Measurements from ENCODE around the gene SPIRE2.
"Not testable (repeated sequence)": the region's sequence is repeated elsewhere in the genome, so short reads cannot be mapped to it uniquely, and the experiment has no call there.

SPIRE2 gene

DNA sequence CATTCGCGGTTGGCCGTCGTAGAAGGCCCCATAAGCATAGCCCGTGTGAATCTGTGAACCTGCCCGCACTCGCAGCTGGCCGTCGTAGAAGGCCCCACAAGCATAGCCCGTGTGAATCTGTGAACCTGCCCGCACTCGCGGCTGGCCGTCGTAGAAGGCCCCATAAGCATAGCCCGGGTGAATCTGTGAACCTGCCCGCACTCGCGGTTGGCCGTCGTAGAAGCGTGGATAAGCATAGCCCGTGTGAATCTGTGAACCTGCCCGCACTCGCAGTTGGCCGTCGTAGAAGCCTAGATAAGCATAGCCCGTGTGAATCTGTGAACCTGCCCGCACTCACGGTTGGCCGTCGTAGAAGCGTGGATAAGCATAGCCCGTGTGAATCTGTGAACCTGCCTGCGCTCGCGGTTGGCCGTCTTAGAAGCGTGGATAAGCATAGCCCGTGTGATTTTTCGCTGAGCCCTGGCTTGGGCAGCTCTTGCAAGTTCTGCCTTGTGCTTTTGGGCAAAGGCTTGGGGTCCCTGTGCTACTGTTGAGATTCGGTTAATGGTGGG lies 6.6 kb downstream of the SPIRE2 start:
- DNase-seq (ENCODE audit: low spot score) = not testable (repeated sequence)

DNA sequence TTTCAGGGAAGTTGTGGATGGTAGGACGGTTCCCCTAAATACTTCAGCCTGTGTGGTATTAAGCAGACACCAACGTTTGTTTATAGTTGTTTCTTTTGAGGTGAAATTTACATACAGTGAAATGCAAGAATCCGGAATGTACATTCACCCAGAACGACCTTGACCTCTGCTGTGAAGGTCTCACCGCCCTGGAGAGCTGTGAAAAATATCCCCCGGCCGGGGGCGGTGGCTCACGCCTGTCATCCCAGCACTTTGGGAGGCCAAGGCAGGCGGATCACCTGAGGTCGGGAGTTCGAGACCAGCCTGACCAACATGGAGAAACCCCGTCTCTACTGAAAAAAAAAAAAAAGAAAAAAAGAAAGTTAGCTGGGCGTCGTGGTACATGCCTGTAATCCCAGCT lies 8.2 kb downstream of the SPIRE2 start:
- not testable (repeated sequence) for DNase-seq (ENCODE audit: low spot score)

DNA sequence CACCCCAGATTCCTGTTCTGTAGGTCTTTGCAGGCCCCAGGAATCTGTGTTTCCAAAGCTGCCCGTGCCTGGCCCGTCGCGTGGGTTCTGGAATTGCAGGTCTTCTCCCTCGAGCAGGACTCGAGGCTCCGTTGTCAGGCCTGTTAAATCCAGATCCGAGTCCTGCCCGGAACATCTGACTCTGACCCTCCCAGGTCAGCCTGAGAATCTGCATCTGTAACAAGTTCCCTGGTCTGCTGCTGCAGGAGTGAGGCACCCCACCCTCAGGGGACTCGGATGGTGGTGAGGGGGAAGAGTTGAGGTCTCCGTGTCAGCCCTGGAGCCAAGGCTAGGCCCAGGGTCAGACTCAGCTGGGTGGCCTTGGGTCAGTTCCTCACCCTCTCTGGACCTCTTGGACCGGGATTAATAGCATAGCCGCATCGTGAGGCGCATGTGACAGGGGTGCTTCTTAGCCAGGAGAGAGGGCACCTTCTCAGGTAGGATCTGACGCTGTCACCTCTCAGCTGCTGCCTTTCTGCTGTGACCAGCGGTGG lies 8.8 kb downstream of the SPIRE2 start:
- DNase-seq (ENCODE audit: low spot score) = no peak

DNA sequence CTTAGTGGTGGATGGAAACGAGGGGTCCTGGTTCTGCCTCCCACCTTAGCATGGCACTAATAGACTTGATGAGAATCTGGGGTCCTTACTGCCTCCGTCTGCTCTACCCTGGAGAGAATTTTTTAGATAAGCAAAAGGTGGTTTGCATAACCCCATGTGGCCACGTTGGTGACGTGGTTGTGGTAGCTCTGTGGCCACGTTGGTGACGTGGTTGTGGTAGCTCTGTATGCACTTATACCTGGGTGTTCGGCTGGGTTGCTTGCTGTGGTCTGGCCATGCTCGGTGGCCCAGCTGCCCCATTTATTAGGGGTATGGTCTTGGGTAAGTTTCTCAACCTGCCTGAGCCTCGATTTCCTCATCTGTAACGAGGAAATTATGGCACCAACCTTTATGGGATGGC lies 13.0 kb downstream of the SPIRE2 start:
- no peak for DNase-seq (ENCODE audit: low spot score)

DNA sequence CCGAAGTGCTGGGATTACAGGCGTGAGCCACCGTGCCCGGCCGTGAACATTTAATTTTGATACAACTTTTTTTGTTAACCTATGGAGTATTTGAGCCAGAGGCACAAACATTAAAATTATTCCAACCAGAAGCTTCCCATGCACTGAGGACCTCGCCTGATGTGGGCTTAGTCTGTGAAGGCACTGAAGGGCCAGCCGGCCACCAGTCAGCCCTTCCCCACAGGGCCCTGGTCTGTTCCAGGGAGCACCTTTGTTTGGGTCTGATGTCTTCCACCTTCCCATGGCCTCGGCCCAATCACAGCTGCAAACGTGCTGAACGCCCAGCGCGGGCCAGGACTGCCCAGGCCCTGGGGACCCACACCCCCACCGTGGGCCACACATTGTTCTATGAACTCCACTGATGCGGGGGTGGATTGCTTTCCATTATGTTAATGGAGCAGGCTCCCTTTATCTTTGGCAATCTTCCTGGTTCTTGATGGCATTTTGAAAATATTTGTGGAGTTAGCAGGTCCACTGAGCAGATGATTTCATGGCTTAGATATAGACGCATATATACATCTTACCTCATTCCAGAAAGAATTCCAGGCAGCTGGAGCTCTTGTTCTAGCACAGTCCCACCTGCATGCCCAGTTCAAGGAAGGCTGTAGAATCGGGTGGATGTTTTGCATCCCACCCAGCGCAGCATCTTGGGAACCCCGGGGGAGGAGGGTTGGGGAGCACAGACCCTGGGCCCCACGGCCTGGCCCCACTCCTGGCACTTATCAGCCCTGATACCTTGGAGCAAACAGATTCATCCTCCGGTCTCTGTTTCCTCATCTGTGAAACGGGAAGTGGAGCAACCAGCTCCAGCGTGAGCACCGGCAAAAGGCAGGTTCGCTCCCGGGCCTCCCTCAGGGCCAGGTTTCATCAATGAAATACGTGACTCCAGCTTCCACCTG lies 14.5 kb downstream of the SPIRE2 start:
- DNase-seq (ENCODE audit: low spot score) = no peak

DNA sequence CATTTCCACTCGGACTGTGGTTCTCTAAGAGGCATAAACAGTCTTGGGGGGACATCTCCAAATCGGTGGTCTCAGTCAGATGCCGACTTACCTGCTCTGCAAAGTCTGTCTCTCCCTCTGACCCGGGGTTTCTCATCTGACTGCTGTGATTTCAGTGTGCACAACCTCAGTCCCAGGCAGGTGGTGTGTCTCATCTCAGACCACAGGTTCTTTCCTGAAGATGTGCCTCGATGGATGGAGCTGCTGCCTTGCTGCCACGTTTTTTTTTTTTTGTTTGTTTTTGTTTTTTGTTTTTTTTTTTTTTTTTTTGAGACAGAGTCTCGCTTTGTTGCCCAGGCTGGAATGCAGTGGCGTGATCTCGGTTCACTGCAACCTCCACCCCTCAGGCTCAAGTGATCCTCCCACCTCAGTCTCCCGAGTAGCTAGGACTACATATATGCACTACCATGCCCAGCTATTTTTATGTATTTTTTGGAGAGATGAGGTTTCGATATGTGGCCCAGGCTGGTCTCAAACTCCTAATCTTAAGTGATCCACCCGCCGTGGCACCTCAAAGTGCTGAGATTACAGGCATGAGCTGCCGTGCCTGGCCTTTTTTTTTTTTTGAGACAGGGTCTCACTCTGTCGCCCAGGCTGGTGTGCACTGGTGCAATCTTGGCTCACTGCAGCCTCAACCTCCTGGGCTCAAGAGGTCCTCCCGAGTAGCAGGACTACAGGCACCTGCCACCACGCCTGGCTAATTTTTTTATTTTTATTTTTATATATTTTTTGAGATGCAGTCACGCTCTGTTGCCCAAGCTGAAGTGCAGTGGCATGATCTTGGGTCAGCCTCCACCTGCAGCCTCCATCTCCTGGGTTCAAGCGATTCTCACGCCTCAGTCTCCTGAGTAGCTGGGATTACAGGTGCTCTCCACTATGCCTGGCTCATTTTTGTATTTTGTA lies 15.4 kb downstream of the SPIRE2 start:
- DNase-seq (ENCODE audit: low spot score) = no peak

DNA sequence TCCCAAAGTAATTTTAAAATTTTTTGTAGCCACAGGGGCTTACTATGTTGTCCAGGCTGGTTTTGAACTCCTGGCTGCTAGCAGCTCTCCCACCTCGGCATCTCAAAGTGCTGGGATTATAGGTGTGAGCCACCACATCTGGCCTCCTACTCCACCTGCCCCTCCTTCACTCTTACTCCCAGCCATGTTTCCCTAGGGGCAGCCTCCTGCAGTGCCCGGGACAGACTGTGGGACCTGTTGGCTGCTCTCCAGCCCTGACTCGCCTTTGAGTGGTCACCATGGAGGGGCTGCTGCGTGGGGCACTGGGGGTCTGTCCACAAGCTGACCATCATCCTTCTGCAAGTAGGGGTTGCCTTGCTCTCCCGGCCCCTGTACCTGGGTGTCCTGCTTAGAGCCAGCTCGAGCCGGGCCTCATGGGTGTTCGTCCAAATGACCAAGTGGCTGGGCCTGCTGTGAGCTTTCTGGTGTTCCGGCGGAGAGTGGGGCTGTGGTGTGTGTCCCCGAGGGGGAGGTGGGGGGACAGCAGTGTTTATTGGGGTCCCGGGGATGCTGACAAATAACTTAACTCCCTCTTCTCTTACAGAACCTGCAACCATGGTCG lies 16.6 kb downstream of the SPIRE2 start:
- no peak for DNase-seq (ENCODE audit: low spot score)

DNA sequence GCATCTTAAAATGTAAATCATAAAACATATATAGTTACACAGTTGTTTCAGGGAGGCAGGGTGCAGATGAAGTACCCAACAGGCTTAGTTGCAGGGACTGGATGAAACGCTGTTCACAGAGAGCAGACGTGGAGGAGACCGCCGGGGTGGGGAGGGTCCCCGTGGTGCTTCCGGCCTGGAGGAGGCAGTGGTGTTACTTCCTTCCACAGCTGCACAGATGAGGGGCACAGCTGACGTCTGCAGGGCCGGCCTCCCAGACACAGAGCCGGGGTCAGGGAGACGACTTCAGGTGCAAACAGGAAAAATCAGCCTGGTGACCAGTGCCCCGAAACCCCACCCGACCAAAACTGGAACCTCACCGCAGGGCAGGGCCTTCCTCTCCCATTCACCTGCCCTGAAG lies 17.1 kb downstream of the SPIRE2 start:
- no peak for DNase-seq (ENCODE audit: low spot score)

DNA sequence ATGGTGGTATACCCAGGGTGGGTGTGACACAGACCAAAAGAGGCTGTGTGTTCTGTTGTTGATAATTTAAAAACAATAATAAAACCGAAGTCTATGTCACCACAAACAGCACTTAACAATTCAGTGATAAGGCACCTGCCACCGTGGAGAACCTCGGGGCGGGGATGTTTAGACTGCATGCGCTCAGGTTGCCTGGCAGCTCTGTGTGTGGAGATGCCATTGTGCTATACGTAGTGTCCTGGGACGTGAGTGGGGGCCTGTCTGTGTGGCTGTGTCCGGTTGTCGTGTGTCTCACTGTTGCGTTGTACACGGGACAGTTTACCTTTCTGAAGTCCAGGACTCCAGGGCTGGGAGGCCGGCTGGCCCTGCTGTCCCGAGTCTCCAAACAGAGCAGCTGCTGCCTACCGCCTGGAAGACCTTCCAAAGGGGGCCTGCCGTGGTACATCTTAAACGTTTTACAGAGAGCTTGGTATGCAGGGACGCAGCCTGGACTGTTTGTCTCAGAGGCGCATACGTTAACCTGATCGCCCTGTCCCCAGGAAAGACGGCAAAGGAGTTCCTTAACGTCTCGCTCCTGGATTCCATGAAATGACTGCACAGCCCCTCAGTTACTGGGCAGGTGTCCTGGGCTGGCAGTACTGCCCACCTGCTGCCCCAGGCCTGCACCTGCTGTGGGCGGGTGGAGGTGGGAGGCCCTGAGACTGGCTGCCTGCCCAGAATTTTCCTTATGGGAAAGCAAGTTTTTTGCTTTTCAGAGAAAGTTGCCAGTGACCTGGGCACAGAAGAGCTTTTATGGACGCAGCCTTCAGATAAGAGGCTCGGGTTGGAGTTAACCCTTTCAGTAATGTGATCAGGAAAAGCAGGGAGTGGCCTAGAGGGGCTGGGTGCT lies 19.0 kb downstream of the SPIRE2 start:
- no peak for DNase-seq (ENCODE audit: low spot score)

DNA sequence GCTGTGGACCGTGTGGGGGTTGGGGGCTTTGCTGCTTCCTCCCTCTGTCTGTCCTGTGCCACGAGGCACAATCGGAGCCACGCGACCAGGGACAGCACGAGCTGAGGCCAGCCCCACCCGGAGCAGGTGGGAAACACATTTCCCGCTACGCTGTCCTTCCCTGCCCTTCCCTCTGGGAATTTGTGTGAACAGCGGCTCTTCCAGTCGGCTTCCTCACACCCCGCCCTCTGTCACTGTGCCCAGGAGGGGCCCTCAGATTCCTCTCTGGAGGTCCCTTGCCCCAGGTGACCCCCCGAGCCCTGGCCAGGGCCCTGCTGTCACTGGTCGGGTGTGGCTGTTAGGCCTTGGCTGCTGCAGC lies 19.6 kb downstream of the SPIRE2 start:
- no peak for DNase-seq (ENCODE audit: low spot score)

DNA sequence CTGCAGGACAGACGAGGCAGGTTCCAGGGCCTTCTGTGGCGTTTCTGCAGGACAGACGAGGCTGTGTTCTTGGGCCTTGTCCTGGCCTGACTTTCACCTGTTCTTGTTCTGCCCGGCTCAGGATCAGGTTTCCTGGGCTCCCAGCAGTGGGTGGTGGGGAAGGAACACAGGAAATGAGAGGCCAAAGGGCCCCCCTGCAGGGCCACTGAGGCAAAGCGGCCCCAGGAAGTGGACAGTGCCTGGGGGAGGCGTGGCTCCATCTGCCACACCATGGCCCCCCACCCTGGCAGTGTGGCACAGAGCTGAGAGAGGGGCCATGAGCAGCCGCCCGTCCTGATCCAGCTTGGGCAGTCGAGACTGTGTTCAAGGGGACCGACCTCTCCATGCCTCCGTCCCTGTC lies 20.7 kb downstream of the SPIRE2 start:
- DNase-seq (ENCODE audit: low spot score) = no peak

DNA sequence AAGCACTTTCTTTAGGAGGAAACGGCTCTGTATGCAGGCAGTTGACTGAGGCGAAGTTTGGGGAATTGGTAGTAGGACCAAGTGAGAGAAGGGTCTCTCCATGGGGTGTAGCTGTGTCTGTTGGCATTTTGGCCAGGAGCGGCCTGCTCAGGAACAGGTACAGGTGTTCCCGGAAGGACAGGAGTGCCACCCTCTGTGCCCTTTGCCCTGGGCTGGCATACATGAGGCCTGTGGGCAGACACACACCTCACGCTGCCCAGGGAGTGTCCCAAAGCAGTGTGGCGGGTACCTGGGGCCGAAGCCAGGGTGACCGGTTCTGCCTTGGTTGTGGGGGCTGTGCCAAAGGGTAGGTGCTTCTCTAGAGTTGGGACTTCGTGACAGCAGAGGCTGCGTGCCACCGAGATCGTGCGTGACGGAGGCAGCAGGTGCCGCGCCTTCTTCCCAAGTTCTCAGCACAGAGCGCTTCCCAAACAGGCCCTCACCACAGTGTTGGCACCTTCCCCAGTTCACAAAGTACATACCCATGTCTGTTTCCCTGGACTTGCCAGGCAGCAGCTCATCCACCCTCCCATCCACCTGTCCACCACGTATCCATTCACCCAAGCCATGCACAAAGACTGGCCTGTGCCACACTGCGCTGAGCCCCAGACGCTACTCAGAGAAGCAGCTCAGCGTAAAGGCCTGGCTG lies 25.2 kb downstream of the SPIRE2 start:
- DNase-seq (ENCODE audit: low spot score) = no peak

DNA sequence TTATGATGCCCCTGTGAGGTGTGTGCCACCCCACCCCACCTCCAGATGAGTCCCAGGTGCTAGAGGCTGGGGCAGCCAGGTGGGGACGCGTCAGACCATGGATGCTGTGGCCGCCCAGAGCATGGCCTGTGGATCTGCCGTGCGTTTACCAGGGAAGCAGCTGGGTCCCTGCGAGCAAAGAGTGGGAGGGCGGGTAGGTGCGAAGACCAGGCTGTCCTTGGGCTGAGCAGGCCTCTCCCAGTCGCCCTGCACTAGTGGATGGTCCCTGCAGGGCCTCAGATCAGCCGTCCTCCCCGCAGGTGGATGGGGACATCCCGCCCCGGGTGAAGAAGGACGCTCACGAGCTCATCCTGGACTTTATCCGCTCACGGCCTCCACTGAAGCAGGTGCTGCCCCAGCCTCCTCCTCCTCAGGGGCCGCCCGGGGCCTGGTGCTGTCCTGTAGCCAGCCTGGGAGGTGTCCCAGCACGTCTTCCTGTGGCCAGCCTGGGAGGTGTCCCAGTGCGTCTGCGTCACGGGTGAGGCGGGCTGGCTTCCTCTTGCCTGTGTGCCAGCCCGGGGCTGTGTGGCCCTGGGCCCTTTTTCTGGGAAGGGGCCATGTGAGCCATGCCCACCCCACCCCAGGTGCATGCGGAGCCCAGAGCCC lies 27.1 kb downstream of the SPIRE2 start:
- DNase-seq (ENCODE audit: low spot score) = no peak

DNA sequence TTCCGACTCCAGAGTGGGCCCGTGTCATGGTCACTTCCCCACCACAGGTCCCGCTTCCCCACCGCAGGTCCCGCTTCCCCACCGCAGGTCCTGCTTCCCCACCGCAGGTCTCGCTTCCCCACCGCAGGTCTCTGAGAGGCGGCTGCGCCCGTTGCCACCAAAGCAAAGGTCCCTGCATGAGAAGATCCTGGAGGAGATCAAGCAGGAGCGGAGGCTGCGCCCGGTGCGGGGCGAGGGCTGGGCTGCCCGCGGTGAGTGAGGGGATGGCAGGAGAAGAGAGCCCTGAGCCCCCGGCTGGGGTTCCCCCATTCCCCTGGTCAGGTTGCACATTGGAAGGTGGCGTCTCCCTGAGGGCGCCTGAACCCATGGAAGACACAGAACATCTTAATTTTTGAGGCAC lies 27.7 kb downstream of the SPIRE2 start:
- DNase-seq (ENCODE audit: low spot score) = no peak

DNA sequence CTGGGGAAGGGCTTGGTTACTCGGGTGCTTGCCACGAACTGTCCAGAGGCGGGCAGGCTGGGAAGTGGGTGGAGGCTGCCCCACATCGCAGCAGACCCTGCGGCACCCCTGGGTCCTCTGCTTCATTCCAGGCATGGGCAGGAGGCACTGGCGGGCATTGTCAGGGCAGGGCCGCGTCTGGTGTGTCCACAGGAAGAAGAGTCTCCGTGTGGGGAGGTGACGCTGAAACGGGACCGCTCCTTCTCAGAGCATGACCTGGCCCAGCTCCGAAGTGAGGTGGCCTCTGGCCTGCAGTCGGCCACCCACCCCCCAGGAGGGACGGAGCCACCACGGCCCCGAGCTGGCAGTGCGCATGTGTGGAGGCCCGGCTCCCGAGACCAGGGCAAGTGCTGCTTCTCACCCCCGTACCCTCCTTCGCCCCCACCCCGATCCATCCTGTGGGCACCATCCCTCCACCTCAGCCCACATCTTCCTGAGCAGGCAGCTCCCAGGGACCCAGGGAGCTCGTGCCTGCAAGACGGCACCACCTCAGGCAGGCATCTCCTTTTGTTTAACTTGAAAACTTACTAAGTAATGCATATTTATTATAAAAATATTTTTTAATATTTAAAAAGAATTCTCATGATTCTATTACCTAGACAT lies 30.8 kb downstream of the SPIRE2 start:
- no peak for DNase-seq (ENCODE audit: low spot score)

DNA sequence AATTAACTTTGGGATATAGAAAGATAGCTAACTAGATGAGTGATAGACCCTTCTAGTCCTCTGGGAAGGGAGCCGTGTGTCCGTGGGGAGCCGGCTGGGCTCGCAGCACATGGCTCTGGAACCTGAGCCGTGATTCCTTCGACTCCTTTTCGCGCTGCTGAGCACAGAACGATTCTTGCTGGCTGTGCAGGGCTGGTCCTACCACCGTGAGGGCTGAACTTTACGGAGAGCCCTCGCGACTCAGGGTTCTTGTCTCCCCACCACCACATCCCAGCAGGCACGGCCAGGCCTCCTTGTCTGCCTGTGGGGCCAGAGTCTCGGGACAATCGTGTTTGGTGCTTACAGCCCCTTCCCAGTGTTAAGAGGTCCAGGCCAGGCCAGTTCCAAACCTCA lies 31.3 kb downstream of the SPIRE2 start:
- DNase-seq (ENCODE audit: low spot score) = no peak

DNA sequence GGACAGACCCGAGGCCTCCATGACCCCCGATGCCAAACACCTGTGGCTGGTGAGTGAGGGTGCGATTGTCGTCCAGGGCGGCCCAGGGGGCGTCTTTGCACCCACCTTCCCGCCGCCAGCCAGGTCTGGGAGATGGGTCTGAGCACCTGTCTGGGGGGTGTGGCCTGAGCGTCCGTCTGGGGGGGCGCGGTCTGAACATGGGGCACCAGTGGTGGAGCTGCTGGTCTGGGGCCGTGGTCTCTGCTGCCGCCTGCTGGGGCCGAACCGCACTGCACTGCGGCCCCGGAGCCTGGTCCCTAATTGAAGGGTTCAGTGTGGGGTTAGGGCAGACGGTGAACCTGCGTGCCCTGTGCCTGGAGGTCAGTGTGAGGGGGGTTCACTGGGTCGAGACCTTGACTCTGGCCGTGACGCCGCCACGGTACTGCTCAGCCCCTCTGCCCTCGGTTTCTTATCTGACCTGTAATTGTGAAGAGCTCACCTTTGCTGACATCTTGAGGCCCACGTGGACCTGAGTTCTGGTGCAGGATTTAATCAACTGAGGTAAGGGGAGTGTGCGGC lies 32.6 kb downstream of the SPIRE2 start:
- DNase-seq (ENCODE audit: low spot score) = no peak

DNA sequence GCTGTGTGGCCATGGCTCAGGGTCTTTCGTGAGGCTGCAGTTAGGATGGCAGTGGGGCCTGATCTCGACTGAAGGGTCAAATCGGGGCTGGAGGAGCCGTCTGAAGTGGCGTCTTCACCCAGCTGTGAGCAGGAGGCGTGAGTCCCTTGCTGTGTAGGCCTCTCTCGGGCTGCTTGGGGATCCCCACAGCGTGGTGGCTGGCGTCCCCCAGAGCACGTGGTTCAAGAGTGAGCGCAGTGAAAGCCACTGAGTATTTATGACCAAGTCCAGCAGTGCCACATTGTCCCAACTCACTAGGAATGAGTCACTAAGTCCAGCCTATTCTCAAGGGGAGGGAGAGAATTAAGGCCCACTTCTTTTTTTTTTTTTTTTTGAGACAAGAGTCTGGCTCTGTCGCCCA lies 33.4 kb downstream of the SPIRE2 start:
- no peak for DNase-seq (ENCODE audit: low spot score)

DNA sequence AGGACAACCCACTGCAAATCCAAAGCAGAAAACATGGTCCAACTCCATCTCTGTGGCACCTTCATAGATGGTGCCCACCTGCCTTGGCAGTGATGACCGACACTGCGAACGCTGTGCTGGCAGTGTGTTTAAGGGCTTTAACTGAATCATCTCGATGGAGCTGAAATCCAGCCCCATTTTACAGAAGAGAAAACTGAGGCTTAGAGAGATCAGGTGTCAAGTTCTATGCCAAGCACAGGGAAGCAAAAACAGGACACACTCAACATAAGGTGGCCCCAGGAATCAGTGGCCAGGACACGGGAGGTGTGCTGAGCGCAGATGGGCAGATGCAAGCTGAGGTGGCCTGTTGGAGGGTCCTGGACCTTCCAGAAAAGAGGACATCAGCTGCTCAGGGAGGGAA lies 34.5 kb downstream of the SPIRE2 start:
- no peak for DNase-seq (ENCODE audit: low spot score)

Data from SK-N-DZ (cell line).